ENCODE results near the gene MYL7. TPM values are rescaled to one million over a fixed set of nuclear protein-coding genes. Genes with fewer than 3 reads are reported as not detected.

The MYL7 gene
- total and polyA plus RNA-seq, 2 of the 4 experiments (the other 2 are of a cell fraction) = 0.24 TPM; not detected in 1

DNA sequence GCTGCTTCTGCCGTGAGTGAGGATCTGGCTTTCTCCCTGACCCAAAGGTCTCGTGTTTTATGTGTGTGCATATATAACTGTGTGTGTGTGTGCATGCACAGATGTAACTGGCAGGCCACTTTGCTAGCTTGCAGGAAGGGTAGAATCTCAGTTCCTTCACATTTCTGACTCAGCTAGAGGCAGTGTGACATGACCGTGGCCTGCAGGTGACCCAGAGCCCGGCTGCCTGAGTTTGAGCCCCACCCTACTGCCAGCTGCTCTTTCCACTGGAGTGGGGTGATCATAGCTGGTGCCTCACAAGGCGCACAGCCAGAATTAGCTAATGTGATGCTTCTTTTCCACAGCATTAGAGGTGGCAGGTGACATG lies 9.3 kb upstream of the MYL7 start:
- no peak overlapping the region for H2BK20ac ChIP-seq (ENCODE audit: low read depth, low read length)
- H3K9me1 ChIP-seq (ENCODE audit: insufficient read depth, low read length) = peaks cover 5% of the 10 kb centered on the region; the same call in 1 of the 2 replicates
- BruUV-seq (replicated peaks) = no TSS peak
- H3K9me3 ChIP-seq (ENCODE audit: control insufficient read depth, insufficient read depth, low read length) = no peaks in the 10 kb centered on the region
- no peak overlapping the region for H2BK5ac ChIP-seq (ENCODE audit: low read depth, low read length, poor library complexity, severe bottlenecking)
- no peak overlapping the region for H2AFZ ChIP-seq (replicated peaks; ENCODE audit: low read length, poor library complexity)
- TF ChIP-seq RCOR1 (IDR thresholded peaks at IDR 0.05; ENCODE audit: insufficient replicate concordance, low read length) (no peak), CTCF (conservative IDR thresholded peaks at IDR 0.05; ENCODE audit: low read depth, low read length) (no peak), BHLHE40 (IDR thresholded peaks at IDR 0.05; ENCODE audit: low read depth, low read length) (no peak), MXI1 (IDR thresholded peaks at IDR 0.05; ENCODE audit: borderline replicate concordance, low read depth, low read length) (no peak), ELK1 (IDR thresholded peaks at IDR 0.05; ENCODE audit: borderline replicate concordance, low read depth, low read length) (no peak), NFE2L2 (IDR thresholded peaks at IDR 0.05; ENCODE audit: low read depth, low read length) (no peak), POLR2A (IDR thresholded peaks at IDR 0.05; ENCODE audit: low read depth, low read length) (no peak), FOS (IDR thresholded peaks at IDR 0.05; ENCODE audit: low read depth, low read length) (no peak), RAD21 (IDR thresholded peaks at IDR 0.05; ENCODE audit: low read length) (no peak), MAFK (IDR thresholded peaks at IDR 0.05; ENCODE audit: low read depth, low read length) (no peak), RFX5 (IDR thresholded peaks at IDR 0.05; ENCODE audit: low read depth, low read length) (no peak), CEBPB (IDR thresholded peaks at IDR 0.05; ENCODE audit: low read depth, low read length) (no peak), SMC3 (IDR thresholded peaks at IDR 0.05; ENCODE audit: low read depth, low read length) (no peak), MAZ (IDR thresholded peaks at IDR 0.05; ENCODE audit: borderline replicate concordance, low read depth, low read length) (no peak), CHD1 (IDR thresholded peaks at IDR 0.05; ENCODE audit: low read depth, low read length) (no peak)
- TF ChIP-seq, protein P1, sequence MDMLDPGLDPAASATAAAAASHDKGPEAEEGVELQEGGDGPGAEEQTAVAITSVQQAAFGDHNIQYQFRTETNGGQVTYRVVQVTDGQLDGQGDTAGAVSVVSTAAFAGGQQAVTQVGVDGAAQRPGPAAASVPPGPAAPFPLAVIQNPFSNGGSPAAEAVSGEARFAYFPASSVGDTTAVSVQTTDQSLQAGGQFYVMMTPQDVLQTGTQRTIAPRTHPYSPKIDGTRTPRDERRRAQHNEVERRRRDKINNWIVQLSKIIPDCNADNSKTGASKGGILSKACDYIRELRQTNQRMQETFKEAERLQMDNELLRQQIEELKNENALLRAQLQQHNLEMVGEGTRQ (IDR thresholded peaks at IDR 0.05; ENCODE audit: low read depth, low read length) = no peak
- ChIA-PET CTCF (no interaction called here), POLR2A (ENCODE audit: unreplicated experiment) (interaction anchor here (1.3 kb wide), 1 partner anchor 13 kb away, joined by 3 read pairs; no protein-coding TSS in a partner anchor)
- in situ Hi-C loops (cut with MboI; ENCODE audit: low sequenced_read_pairs) (no loop called here), dilution Hi-C loops (cut with HindIII; ENCODE audit: low sequenced_read_pairs, unreplicated experiment) (no loop called here), intact Hi-C loops (cut with micrococcal nuclease) (no loop called here)
- H2BK120ac ChIP-seq (ENCODE audit: low read depth, low read length) = no peak overlapping the region
- no peak overlapping the region for H3K56ac ChIP-seq (ENCODE audit: extremely low read depth, insufficient read depth, low read length)
- H3K27ac ChIP-seq (ENCODE audit: insufficient read depth, low read length) = no peak overlapping the region
- H4K5ac ChIP-seq (ENCODE audit: low read depth, low read length) = no peak overlapping the region; the same call in 1 of the 2 replicates
- H3K27me3 ChIP-seq (ENCODE audit: control insufficient read depth, insufficient read depth, low read length) = peaks cover 23% of the 10 kb centered on the region
- DNase-seq (no peak), ATAC-seq (ENCODE audit: low read depth) (no peak)
- no peaks in the 10 kb centered on the region for H3K79me1 ChIP-seq (ENCODE audit: low read depth in 1 of 2, low read length in 2 of 2)
- no peak overlapping the region for H4K8ac ChIP-seq (ENCODE audit: low read depth in 2 of 2, low read length in 2 of 2)
- H3K36me3 ChIP-seq (ENCODE audit: control insufficient read depth, insufficient read depth, low read length) = no peaks in the 10 kb centered on the region
- no peak overlapping the region for H3K18ac ChIP-seq (ENCODE audit: low read depth, low read length)
- no peak overlapping the region for H3K4me3 ChIP-seq (ENCODE audit: insufficient read depth, low read depth, low read length)
- no peak overlapping the region for H3K4me2 ChIP-seq (ENCODE audit: low read depth, low read length)
- H3K23ac ChIP-seq (ENCODE audit: low read depth, low read length) = no peak overlapping the region
- H3K14ac ChIP-seq (replicated peaks; ENCODE audit: low read depth, low read length) = no peak overlapping the region
- no peak overlapping the region for H2BK15ac ChIP-seq (ENCODE audit: low read depth, low read length)
- H3K4me1 ChIP-seq (ENCODE audit: control insufficient read depth, insufficient read depth, low read length) = peaks cover 10% of the 10 kb centered on the region; the same call in 1 of the 2 replicates
- no peak overlapping the region for H4K91ac ChIP-seq (ENCODE audit: insufficient read depth, low read depth, low read length)
- WGBS, 2 experiments (ENCODE audit: extremely low coverage in 2 of 2, insufficient read length in 1 of 2) = 67% methylated on average over 1 of the region's 5 CpGs; no CpG with 5 or more reads in 1 of the 2 experiments
- H2AK5ac ChIP-seq (ENCODE audit: low read depth, low read length) = no peak overlapping the region
- no peak overlapping the region for H3K4ac ChIP-seq (ENCODE audit: low read depth, low read length)
- no peak overlapping the region for H3K9ac ChIP-seq (ENCODE audit: low read depth, low read length)
- H2AK9ac ChIP-seq (replicated peaks; ENCODE audit: low read depth, low read length, poor library complexity) = no peak overlapping the region
- no peaks in the 10 kb centered on the region for H4K20me1 ChIP-seq (ENCODE audit: insufficient read depth, low read length)
